HG03520 (cell line): ENCODE data around the gene MGMT.

ENCODE experiments used
- ATAC-seq: cut with Tn5 transposase; IDR thresholded peaks from one replicate; pipeline ENCODE4 v1.9.1; 2021; ENCODE audit warnings: mild to moderate bottlenecking, moderate library complexity; ENCODE audit not compliant: unreplicated experiment

The MGMT gene

GRCh38 chr10:129615381-129615780 is 148.3 kb downstream of the MGMT start:
- ATAC-seq, result no peak

GRCh38 chr10:129615921-129616525 is 149.0 kb downstream of the MGMT start:
- ATAC-seq, result no peak

GRCh38 chr10:129617768-129618167 is 150.7 kb downstream of the MGMT start:
- no peak for ATAC-seq

- ATAC-seq, result no peak
Observed at GRCh38 chr10:129621062-129621461, 154.0 kb downstream of the MGMT start.

- ATAC-seq, result no peak
Observed at GRCh38 chr10:129621693-129622092, 154.7 kb downstream of the MGMT start.

GRCh38 chr10:129622291-129622690 is 155.2 kb downstream of the MGMT start:
- ATAC-seq, result no peak

GRCh38 chr10:129622736-129623135 is 155.7 kb downstream of the MGMT start:
- no peak for ATAC-seq

- ATAC-seq, result no peak
Observed at GRCh38 chr10:129624526-129624925, 157.5 kb downstream of the MGMT start.

GRCh38 chr10:129626309-129626708 is 159.3 kb downstream of the MGMT start:
- ATAC-seq, result no peak

GRCh38 chr10:129626796-129627435 is 159.9 kb downstream of the MGMT start:
- no peak for ATAC-seq

GRCh38 chr10:129627442-129627841 is 160.4 kb downstream of the MGMT start:
- ATAC-seq, result no peak

GRCh38 chr10:129628823-129629222 is 161.8 kb downstream of the MGMT start:
- ATAC-seq, result no peak

GRCh38 chr10:129629911-129630310 is 162.9 kb downstream of the MGMT start:
- ATAC-seq, result no peak

GRCh38 chr10:129631006-129631405 is 164.0 kb downstream of the MGMT start:
- ATAC-seq, result no peak

- no peak for ATAC-seq
Observed at GRCh38 chr10:129631870-129632623, 165.0 kb downstream of the MGMT start.

- no peak for ATAC-seq
Observed at GRCh38 chr10:129637010-129637409, 170.0 kb downstream of the MGMT start.

GRCh38 chr10:129637846-129638245 is 170.8 kb downstream of the MGMT start:
- no peak for ATAC-seq

- ATAC-seq, result no peak
Observed at GRCh38 chr10:129641351-129641750, 174.3 kb downstream of the MGMT start.

GRCh38 chr10:129641982-129642381 is 174.9 kb downstream of the MGMT start:
- no peak for ATAC-seq

GRCh38 chr10:129642427-129642826 is 175.4 kb downstream of the MGMT start:
- no peak for ATAC-seq

GRCh38 chr10:129643266-129643665 is 176.2 kb downstream of the MGMT start:
- no peak for ATAC-seq

GRCh38 chr10:129645487-129645886 is 178.4 kb downstream of the MGMT start:
- ATAC-seq, result no peak
